ENCODE results near the gene FAM221A. TPM values are rescaled to one million over a fixed set of nuclear protein-coding genes. Genes with fewer than 3 reads are reported as not detected.

The FAM221A gene
- polyA plus RNA-seq, 1 experiment, result 3.5 TPM

- Histone ChIP-seq H3K9me3 (ENCODE audit: control insufficient read depth, insufficient read depth, low read length) (peaks cover 25% of the 10 kb centered on the region), H3K4me3 (ENCODE audit: low read depth, low read length) (no peak overlapping the region), H3K27me3 (ENCODE audit: control insufficient read depth, insufficient read depth, low read length) (no peaks in the 10 kb centered on the region), H3K27ac (ENCODE audit: low read depth, low read length) (no peak overlapping the region)
- CTCF ChIA-PET, result interaction anchor here (0.6 to 2.1 kb wide), 5 partner anchors 16 to 55 kb away, joined by 3 to 9 read pairs (median 5); partner anchors contain the start of gene FAM221A
- DNase-seq (ENCODE audit: low read depth, low spot score), result no peak
- TF ChIP-seq CTCF (IDR thresholded peaks at IDR 0.05; ENCODE audit: low read depth, low read length), result no peak
- POLR2A ChIA-PET, result no interaction called here
These were observed 24.6 kb upstream of the FAM221A start for GRCh38 chr7:23655433-23655832.

GRCh38 chr7:23658831-23659427, 21.1 kb upstream of the FAM221A start:
- no peaks in the 10 kb centered on the region for H3K27me3 ChIP-seq (ENCODE audit: control insufficient read depth, insufficient read depth, low read length)
- H3K27ac ChIP-seq (ENCODE audit: low read depth, low read length), result no peak overlapping the region
- no peak for DNase-seq (ENCODE audit: low read depth, low spot score)
- H3K9me3 ChIP-seq (ENCODE audit: control insufficient read depth, insufficient read depth, low read length), result peaks cover 16% of the 10 kb centered on the region
- ChIA-PET CTCF (interaction anchor here (0.6 to 1.6 kb wide), 4 partner anchors 9 to 1907 kb away, joined by 3 to 4 read pairs (median 3); partner anchors contain the start of gene FAM221A), POLR2A (interaction anchor here (0.6 kb wide), 1 partner anchor 27 kb away, joined by 3 read pairs; no protein-coding TSS in a partner anchor)
- no peak for TF ChIP-seq CTCF (IDR thresholded peaks at IDR 0.05; ENCODE audit: low read depth, low read length)
- H3K4me3 ChIP-seq (ENCODE audit: low read depth, low read length), result no peak overlapping the region

- no peak for DNase-seq (ENCODE audit: low read depth, low spot score)
- Histone ChIP-seq H3K27me3 (ENCODE audit: control insufficient read depth, insufficient read depth, low read length) (no peaks in the 10 kb centered on the region), H3K4me3 (ENCODE audit: low read depth, low read length) (no peak overlapping the region), H3K27ac (ENCODE audit: low read depth, low read length) (no peak overlapping the region), H3K9me3 (ENCODE audit: control insufficient read depth, insufficient read depth, low read length) (peaks cover 3% of the 10 kb centered on the region; the same call in 1 of the 2 replicates)
- no peak for TF ChIP-seq CTCF (IDR thresholded peaks at IDR 0.05; ENCODE audit: low read depth, low read length)
- ChIA-PET CTCF (interaction anchor here (0.6 kb wide), 1 partner anchor 91 kb away, joined by 3 read pairs; no protein-coding TSS in a partner anchor), POLR2A (no interaction called here)
These were observed 18.6 kb upstream of the FAM221A start for GRCh38 chr7:23661385-23661784.

GRCh38 chr7:23662124-23662983, 17.6 kb upstream of the FAM221A start:
- H3K4me3 ChIP-seq (ENCODE audit: low read depth, low read length), result no peak overlapping the region
- no peak for DNase-seq (ENCODE audit: low read depth, low spot score)
- ChIA-PET POLR2A (no interaction called here), CTCF (interaction anchor here (0.6 kb wide), 1 partner anchor 92 kb away, joined by 3 read pairs; no protein-coding TSS in a partner anchor)
- H3K9me3 ChIP-seq (ENCODE audit: control insufficient read depth, insufficient read depth, low read length), result peaks cover 3% of the 10 kb centered on the region; the same call in 1 of the 2 replicates
- no peak for TF ChIP-seq CTCF (IDR thresholded peaks at IDR 0.05; ENCODE audit: low read depth, low read length)
- H3K27ac ChIP-seq (ENCODE audit: low read depth, low read length), result no peak overlapping the region
- no peaks in the 10 kb centered on the region for H3K27me3 ChIP-seq (ENCODE audit: control insufficient read depth, insufficient read depth, low read length)

- H3K9me3 ChIP-seq (ENCODE audit: control insufficient read depth, insufficient read depth, low read length), result peaks cover 3% of the 10 kb centered on the region; the same call in 1 of the 2 replicates
- no peaks in the 10 kb centered on the region for H3K27me3 ChIP-seq (ENCODE audit: control insufficient read depth, insufficient read depth, low read length)
- POLR2A ChIA-PET, result no interaction called here
- TF ChIP-seq CTCF (IDR thresholded peaks at IDR 0.05; ENCODE audit: low read depth, low read length), result no peak
- DNase-seq (ENCODE audit: low read depth, low spot score), result no peak
- CTCF ChIA-PET, result interaction anchor here (1.0 kb wide), 1 partner anchor 49 kb away, joined by 3 read pairs; no protein-coding TSS in a partner anchor
- no peak overlapping the region for H3K27ac ChIP-seq (ENCODE audit: low read depth, low read length)
- no peak overlapping the region for H3K4me3 ChIP-seq (ENCODE audit: low read depth, low read length)
These were observed 17.1 kb upstream of the FAM221A start for GRCh38 chr7:23662984-23663313.
